ENCODE data around the gene SLIT1. TPM values are rescaled to one million over a fixed set of nuclear protein-coding genes. Genes with fewer than 3 reads are reported as not detected.
A peak's percentile ranks its signal among the peaks of the same experiment; 100 is the strongest.
"Not testable (repeated sequence)": the region's sequence is repeated elsewhere in the genome, so short reads cannot be mapped to it uniquely, and the experiment has no call there.

Gene SLIT1
- total RNA-seq, 1 donor from 2014 or later = 0.16 TPM

DNA sequence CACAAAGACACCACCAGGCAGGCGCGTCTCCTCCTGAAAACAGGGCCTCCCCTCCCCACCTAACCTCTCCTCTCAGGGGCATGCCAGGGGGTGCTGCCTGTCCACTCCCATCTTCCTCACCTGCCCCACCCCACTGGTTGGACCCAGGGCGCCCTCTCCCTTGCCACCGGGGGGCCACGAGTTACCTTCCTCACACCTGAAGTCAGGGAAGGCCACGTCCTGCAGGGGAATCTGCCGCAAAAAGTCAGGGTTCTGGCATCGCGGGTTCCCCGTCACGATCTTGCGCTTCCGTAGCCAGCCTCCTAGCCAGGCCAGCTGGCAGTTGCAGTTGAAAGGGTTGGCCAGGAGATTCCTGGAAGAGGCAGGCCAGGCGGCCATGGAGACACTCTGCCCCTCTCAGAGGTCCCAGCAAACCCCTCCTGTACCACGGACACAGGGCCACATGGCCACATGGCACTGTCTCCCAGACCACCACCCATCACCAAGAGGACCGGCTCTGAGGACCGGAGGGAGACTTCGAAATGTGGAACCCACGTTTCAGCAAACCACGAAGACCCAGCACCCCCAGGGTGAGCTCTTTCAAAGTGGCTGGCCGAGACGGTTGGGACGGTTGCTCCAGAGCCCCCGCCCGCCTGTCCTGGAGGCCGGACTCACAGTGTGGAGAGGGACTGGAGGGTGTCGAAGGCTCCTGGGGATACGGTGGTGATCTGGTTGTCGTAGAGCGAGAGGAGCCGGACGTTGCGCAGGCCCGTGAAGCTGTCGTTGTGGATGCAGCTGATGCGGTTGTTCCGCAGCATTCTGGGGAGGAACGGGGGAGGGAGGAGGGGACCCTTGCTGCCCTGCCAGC, 142.8 kb downstream of the SLIT1 start:
- no peak for ATAC-seq (ENCODE audit: poor library complexity)
- intact Hi-C loops (cut with DNase I) = no loop called here

DNA sequence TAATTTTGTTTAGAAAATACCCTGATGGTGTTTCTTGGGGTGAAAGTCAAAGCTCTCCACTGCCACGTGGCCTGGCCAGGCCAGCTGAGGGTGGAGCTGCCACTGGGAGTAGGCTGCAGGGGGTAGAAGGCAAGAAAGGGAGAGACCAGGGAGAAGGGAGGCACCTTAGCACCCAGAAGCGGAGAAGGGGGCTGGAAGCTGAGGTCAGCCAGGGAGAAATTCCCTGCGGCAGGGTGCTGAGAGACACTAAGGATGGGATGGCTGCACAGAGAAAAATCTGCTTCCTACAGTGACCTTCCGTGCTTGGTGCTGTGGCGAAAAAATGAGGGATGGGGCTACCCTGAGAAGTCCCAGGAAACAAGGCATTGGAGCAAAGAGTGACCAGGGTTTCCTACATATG, 143.7 kb downstream of the SLIT1 start:
- no peak for ATAC-seq (ENCODE audit: poor library complexity)
- DNase-seq = no peak
- intact Hi-C loops (cut with DNase I) = no loop called here

More for the DNA sequence above, 142.8 kb downstream of the SLIT1 start:
- no peak for DNase-seq

GRCh38 chr10:97040706-97041105, 145.1 kb downstream of the SLIT1 start:
- ATAC-seq (ENCODE audit: poor library complexity) (no peak), DNase-seq (no peak)
- intact Hi-C loops (cut with DNase I) = no loop called here

DNA sequence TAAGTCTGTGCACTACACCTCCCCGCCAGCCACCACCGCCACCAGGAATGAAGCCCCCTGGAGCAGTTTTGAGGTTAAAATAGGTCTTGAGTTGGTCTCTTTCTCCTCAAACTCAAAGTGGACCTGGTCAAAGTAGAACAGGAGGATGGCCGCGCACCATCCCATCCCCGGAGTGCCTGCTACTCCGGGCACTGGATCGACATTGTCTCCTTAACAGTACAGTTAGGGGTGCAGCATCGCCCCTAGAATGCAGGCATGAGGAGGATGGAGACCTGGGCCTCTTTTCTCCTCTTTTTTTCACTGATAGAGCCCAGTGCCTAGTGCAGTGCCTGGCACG, 145.5 kb downstream of the SLIT1 start:
- intact Hi-C loops (cut with DNase I) = no loop called here
- ATAC-seq (ENCODE audit: poor library complexity) (no peak), DNase-seq (no peak)

GRCh38 chr10:97039538-97040247, 146.1 kb downstream of the SLIT1 start:
- intact Hi-C loops (cut with DNase I) = no loop called here
- DNase-seq (no peak), ATAC-seq (ENCODE audit: poor library complexity) (no peak)

- ATAC-seq (ENCODE audit: poor library complexity) (no peak), DNase-seq (no peak)
- intact Hi-C loops (cut with DNase I) = no loop called here
Measured at GRCh38 chr10:97038688-97039087, 147.1 kb downstream of the SLIT1 start.

- intact Hi-C loops (cut with DNase I) = no loop called here
- peak; percentile 79 for DNase-seq
- ATAC-seq (ENCODE audit: poor library complexity) = peak; percentile 96
Measured at GRCh38 chr10:97037365-97038361, 148.1 kb downstream of the SLIT1 start.

- intact Hi-C loops (cut with DNase I) = no loop called here
- ATAC-seq (ENCODE audit: poor library complexity) (no peak), DNase-seq (no peak)
Measured at GRCh38 chr10:97034958-97035769, 150.6 kb downstream of the SLIT1 start.

GRCh38 chr10:97034301-97034700, 151.5 kb downstream of the SLIT1 start:
- no peak for ATAC-seq (ENCODE audit: poor library complexity)
- DNase-seq = no peak
- intact Hi-C loops (cut with DNase I) = no loop called here

GRCh38 chr10:97033841-97034240, 151.9 kb downstream of the SLIT1 start:
- ATAC-seq (ENCODE audit: poor library complexity); DNase-seq; intact Hi-C loops (cut with DNase I): not testable (repeated sequence)

- DNase-seq = no peak
- ATAC-seq (ENCODE audit: poor library complexity) = no peak
- intact Hi-C loops (cut with DNase I) = no loop called here
Measured at GRCh38 chr10:97032624-97033023, 153.1 kb downstream of the SLIT1 start.

GRCh38 chr10:97031459-97031858, 154.3 kb downstream of the SLIT1 start:
- no peak for ATAC-seq (ENCODE audit: poor library complexity)
- no peak for DNase-seq
- intact Hi-C loops (cut with DNase I) = no loop called here

DNA sequence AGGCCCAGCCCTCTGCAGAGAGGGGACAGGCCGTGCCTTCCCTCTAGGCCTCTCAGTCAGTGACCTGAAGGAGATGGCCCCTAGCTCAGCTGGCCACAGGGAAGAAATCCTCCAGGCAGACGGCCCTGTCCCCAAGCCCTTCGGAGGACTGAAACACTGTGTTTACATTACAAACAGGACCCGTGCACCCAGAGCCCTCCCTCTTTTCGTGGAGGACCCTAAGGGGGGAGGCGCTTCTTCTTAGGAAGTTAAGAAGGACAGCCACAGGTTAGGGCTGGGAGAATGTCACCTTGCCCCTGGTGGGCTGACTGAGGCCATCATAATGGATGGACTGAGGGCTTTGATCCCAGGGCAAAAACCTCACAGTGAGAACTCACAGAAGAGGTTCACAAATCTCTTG, 154.9 kb downstream of the SLIT1 start:
- intact Hi-C loops (cut with DNase I) = no loop called here
- ATAC-seq (ENCODE audit: poor library complexity) = no peak

DNA sequence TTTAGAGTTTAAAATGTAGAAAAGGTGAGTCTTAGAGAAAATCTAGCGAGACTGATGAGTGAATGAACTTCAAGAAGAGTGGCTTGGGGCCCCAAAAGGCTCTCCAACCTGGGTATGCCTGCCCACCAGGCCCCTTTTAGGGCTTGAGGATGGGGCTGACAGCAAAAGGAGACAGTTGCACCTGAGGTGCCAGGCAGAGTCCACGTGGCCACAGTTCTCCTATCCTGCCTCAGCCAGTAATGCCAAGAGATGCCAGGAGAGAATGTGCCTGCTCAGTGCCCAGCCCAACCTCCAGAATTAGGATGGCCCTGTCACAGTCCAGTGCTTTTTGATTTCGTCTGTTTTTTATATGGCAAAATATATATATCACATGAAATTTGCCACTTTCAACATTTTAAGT, 156.5 kb downstream of the SLIT1 start:
- DNase-seq = no peak
- intact Hi-C loops (cut with DNase I) = loop anchor here (5.0 kb wide), 1 partner anchor 117 kb away; no protein-coding TSS in a partner anchor
- ATAC-seq (ENCODE audit: poor library complexity) = no peak

More for the DNA sequence above, 154.9 kb downstream of the SLIT1 start:
- DNase-seq = no peak

DNA sequence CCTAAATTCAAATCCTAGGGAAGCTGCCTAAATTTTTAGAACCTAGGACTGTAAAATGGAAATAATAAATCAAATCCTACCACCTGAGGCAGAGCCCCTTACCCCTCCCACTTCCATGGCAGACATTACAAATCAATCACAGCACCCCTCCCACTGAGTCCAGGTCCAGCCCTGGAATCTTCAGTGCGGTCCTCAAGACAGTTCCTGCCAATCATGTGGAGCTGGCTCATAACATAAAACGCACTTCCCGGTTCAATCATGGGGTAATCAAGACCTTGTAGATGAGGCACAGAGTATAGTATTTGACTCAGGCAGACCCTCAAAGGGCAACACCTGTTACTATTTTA, 157.0 kb downstream of the SLIT1 start:
- DNase-seq (no peak), ATAC-seq (ENCODE audit: poor library complexity) (no peak)
- intact Hi-C loops (cut with DNase I) = loop anchor here (5.0 kb wide), 1 partner anchor 117 kb away; no protein-coding TSS in a partner anchor

DNA sequence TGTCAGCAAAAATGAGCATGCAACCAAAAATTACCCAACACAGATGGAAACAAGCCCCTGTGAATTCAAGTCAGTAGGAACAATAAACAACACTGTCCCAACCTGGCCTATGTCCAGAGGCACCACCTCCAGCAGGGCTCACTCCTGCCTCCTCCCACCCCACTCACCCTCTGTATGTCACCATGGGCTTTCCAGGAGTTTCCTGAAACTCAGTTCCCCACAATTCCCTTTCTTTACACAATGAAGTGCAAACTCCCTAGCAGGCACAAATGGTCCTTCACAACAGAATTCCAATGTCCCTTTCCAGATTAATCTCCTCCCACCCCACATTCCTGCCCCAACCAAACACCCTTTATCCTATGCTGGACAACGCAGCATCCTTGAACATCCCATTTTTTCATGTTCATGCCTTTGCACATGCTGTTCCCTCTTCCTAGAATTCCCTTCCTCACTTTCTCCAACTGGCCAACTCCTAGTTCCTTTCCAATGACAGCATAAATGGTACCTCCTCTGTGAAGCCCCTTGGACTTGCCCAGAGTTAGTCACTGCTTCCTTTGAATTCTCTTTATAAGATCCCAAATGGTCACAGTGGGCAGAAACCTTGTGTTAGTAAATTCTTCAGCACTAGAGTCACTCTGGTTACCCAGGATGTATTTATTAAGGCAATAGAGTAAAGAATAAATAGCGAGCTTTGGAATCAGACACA, 157.5 kb downstream of the SLIT1 start:
- DNase-seq (no peak), ATAC-seq (ENCODE audit: poor library complexity) (no peak)
- intact Hi-C loops (cut with DNase I) = loop anchor here (5.0 kb wide), 1 partner anchor 116 kb away; no protein-coding TSS in a partner anchor

DNA sequence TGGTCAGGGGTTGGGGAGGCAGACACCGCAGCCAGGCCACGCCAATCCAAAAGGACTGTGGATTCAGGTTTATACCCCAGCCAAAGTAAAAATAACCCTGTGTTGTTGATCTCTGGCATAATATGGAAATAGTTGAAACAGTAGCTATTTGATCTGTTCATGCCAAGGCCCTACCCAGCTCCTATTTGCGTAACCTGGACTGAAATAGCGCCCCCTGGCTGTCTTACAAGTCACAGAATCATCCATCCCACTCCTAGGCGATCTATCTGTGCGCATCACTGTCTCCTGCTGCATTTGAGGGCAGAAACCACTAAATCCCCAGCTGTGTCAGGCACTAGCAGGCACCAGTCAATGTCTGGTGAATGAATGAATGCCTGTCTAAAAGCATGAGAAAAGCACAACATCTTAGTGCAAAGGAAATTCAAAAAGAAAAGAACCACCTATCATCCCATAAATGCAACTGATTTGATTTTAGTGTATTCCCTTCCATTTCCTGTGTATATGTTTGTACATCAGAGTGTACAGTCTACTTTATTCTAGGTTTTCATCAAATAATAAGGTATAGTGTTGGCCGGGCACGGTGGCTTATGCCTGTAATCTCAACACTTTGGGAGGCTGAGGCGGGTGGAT, 160.0 kb downstream of the SLIT1 start:
- DNase-seq (no peak), ATAC-seq (ENCODE audit: poor library complexity) (peak; percentile 42)
- intact Hi-C loops (cut with DNase I) = loop anchor here (5.0 kb wide), 1 partner anchor 113 kb away; no protein-coding TSS in a partner anchor
